GM12891 (cell line): ENCODE measurements around the gene MYL10.

Experiments used
- PAX5 ChIP-seq: IDR thresholded peaks from 2 replicates; pipeline ENCODE4 v1.6.1; 2011; ENCODE audit warnings: low read length, moderate library complexity, mild to moderate bottlenecking; ENCODE audit not compliant: insufficient read depth, severe bottlenecking
- POLR2A ChIP-seq: IDR thresholded peaks from 2 replicates; pipeline ENCODE4 v1.6.1; 2011; ENCODE audit warnings: low read depth, low read length, control low read depth
- POLR2AphosphoS5 ChIP-seq: IDR thresholded peaks from 2 replicates; pipeline ENCODE4 v1.6.1; 2011; ENCODE audit warnings: low read depth, low read length, control low read depth
- POU2F2 ChIP-seq: IDR thresholded peaks from 2 replicates; pipeline ENCODE4 v1.6.1; 2011; ENCODE audit warnings: low read depth, mild to moderate bottlenecking, control low read depth, low read length, moderate library complexity
- TAF1 ChIP-seq: IDR thresholded peaks from 2 replicates; pipeline ENCODE4 v1.6.1; 2011; ENCODE audit warnings: low read depth, low read length, control low read depth

DNA sequence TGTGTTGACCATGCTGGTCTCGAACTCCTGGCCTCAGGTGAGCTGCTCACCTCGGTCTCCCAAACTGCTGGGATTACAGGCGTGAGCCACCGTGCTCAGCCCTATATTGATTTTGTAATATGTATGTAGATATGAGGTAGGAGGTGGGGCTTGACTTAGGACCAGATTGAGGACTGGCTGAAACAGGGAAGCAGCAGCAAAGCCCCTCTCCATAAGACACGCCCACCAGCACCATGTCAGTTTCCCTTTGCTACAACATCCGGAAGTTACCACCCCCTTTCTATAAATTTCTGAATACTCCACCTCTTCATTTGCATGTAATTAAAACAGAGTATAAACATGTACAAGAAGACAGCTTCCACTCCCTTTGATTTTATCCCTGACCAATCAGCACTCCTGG, 47.9 kb upstream of the MYL10 start:
- TF ChIP-seq POLR2A (no peak), POLR2AphosphoS5 (no peak), POU2F2 (no peak), PAX5 (no peak), TAF1 (no peak)
